Measurements from ENCODE around the gene BTBD2. TPM values are rescaled to one million over a fixed set of nuclear protein-coding genes. Genes with fewer than 3 reads are reported as not detected.
A peak's percentile ranks its signal among the peaks of the same experiment; 100 is the strongest.

BTBD2 gene
- total RNA-seq, 1 donor from 2014 or later = 53.4 TPM

GRCh38 chr19:2039959-2040646 lies 24.6 kb upstream of the BTBD2 start:
- TF ChIP-seq, protein P1, sequence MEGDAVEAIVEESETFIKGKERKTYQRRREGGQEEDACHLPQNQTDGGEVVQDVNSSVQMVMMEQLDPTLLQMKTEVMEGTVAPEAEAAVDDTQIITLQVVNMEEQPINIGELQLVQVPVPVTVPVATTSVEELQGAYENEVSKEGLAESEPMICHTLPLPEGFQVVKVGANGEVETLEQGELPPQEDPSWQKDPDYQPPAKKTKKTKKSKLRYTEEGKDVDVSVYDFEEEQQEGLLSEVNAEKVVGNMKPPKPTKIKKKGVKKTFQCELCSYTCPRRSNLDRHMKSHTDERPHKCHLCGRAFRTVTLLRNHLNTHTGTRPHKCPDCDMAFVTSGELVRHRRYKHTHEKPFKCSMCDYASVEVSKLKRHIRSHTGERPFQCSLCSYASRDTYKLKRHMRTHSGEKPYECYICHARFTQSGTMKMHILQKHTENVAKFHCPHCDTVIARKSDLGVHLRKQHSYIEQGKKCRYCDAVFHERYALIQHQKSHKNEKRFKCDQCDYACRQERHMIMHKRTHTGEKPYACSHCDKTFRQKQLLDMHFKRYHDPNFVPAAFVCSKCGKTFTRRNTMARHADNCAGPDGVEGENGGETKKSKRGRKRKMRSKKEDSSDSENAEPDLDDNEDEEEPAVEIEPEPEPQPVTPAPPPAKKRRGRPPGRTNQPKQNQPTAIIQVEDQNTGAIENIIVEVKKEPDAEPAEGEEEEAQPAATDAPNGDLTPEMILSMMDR (IDR thresholded peaks at IDR 0.05; ENCODE audit: borderline replicate concordance) = no peak
- Histone ChIP-seq H3K27ac (replicated peaks) (peak overlapping the region; percentile 100), H3K4me3 (no peak overlapping the region), H3K9me3 (replicated peaks) (peaks cover 10% of the 10 kb centered on the region), H3K27me3 (ENCODE audit: low read depth) (no peaks in the 10 kb centered on the region), H3K4me1 (peaks cover 67% of the 10 kb centered on the region), H3K36me3 (peaks cover 60% of the 10 kb centered on the region)
- intact Hi-C loops (cut with micrococcal nuclease) = no loop called here
- DNase-seq = no peak

DNA sequence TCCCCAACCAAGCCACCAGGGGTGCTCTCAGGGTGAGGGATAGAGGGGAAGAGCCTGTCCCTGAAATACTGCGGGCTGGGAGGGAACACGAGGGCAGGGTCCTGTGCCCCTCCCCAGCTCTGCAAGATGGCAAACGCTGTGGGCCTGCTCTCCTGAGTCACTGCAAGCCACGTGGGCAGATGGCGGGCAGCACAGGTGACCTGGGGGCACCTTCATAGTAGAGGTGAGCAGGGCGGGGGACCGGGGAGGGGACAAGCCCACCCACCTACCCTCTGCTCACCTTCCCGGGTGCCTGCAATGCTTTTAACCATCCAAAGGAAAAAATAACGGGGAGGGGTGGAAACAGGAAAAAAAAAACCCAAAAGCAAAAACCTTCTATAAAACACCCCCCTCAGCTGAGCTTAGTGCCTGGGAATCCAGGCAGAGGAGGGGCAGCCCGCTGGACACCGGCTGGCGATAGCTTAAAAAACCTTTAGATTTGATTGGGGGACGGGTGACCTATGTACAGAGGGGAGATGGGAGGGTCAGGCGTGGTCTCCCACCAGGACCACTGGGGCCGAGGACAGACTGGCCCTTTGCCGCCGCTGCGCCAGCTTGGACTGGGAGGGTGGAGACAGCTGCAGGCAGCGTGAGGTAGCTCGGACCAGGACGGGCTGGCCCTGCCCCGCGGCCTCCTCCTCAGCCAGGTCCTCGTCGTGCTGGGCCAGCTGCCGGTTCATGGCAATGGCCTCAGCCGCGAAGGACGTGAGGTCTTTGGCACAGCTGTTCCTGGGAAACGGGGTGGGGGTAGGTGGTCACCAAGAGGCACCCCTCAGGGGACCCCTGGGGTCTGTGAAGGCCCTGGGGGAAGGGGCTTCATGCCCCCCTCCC lies 23.8 kb upstream of the BTBD2 start:
- Histone ChIP-seq H3K4me1 (peaks cover 60% of the 10 kb centered on the region), H3K9me3 (replicated peaks) (peaks cover 10% of the 10 kb centered on the region), H3K27me3 (ENCODE audit: low read depth) (no peaks in the 10 kb centered on the region), H3K4me3 (no peak overlapping the region), H3K27ac (replicated peaks) (peak overlapping the region; percentile 100), H3K36me3 (peaks cover 54% of the 10 kb centered on the region)
- no peak for DNase-seq
- intact Hi-C loops (cut with micrococcal nuclease) = no loop called here
- TF ChIP-seq, protein P1 (IDR thresholded peaks at IDR 0.05; ENCODE audit: borderline replicate concordance) = no peak

- TF ChIP-seq, protein P1 (IDR thresholded peaks at IDR 0.05; ENCODE audit: borderline replicate concordance) = peak; percentile 8
- DNase-seq = no peak
- intact Hi-C loops (cut with micrococcal nuclease) = no loop called here
- Histone ChIP-seq H3K4me3 (no peak overlapping the region), H3K27me3 (ENCODE audit: low read depth) (no peaks in the 10 kb centered on the region), H3K27ac (replicated peaks) (peak overlapping the region; percentile 100), H3K4me1 (peaks cover 51% of the 10 kb centered on the region), H3K9me3 (replicated peaks) (peaks cover 10% of the 10 kb centered on the region), H3K36me3 (peaks cover 51% of the 10 kb centered on the region)
These were observed 23.0 kb upstream of the BTBD2 start for GRCh38 chr19:2038284-2039088.

DNA sequence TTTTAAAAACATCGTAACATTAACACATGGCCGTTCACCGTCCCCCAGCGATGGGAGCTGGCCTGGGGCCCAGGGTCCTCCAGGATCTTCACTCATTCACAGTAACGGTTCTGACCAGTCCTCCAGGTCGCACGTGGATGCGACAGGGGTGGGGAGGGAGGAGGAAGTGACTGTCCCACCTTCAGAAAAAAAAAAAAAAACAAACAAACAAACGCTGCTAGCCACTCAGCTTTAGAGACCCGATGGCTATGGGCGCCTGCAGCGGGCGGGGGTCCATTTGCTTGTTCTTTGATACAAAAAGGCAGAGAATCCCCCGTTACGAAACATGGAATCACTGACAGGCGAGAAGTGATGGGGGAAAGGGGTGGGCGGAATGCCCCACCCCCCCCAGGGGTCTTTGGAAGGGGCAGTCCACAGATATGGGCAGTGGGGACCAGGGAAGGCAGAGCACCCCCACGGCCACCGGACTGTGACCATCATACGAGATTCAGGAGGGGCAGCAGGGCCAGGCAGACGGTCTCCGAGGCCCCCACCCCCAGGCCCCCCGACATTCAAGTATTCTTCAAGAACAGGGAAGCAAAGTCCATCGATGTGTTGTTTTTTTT lies 22.2 kb upstream of the BTBD2 start:
- Histone ChIP-seq H3K27me3 (ENCODE audit: low read depth) (no peaks in the 10 kb centered on the region), H3K4me3 (no peak overlapping the region), H3K36me3 (peaks cover 43% of the 10 kb centered on the region), H3K9me3 (replicated peaks) (peaks cover 10% of the 10 kb centered on the region), H3K4me1 (peaks cover 48% of the 10 kb centered on the region), H3K27ac (replicated peaks) (no peak overlapping the region)
- intact Hi-C loops (cut with micrococcal nuclease) = no loop called here
- TF ChIP-seq, protein P1 (IDR thresholded peaks at IDR 0.05; ENCODE audit: borderline replicate concordance) = no peak
- peak; percentile 16 for DNase-seq

DNA sequence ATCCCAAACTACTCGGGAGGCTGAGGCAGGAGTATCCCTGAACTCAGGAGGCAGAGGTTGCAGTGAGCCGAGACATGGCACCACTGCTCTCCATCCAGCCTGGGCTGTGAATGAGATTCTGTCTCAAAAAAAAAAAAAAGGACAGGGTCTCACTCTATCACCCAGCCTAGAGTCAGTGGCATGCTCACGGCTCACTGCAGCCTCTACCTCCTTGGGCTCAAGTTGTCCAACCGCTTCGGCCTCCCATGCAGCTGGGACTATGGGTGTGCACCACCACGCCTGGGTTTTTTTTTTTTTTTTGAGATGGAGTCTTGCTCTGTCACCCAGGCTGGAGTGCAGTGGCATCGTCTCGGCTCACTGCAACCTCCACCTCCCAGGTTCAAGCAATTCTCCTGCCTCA lies 20.9 kb upstream of the BTBD2 start:
- H3K27me3 ChIP-seq (ENCODE audit: low read depth) = no peaks in the 10 kb centered on the region
- no peak overlapping the region for H3K27ac ChIP-seq (replicated peaks)
- peaks cover 48% of the 10 kb centered on the region for H3K4me1 ChIP-seq
- H3K36me3 ChIP-seq = peaks cover 33% of the 10 kb centered on the region
- H3K4me3 ChIP-seq = no peak overlapping the region
- intact Hi-C loops (cut with micrococcal nuclease) = no loop called here
- DNase-seq = no peak
- H3K9me3 ChIP-seq (replicated peaks) = peaks cover 10% of the 10 kb centered on the region
- TF ChIP-seq, protein P1 (IDR thresholded peaks at IDR 0.05; ENCODE audit: borderline replicate concordance) = no peak

All from left ventricle myocardium inferior (tissue), 1 donor.